Nucleus accumbens (tissue), 56 donors: ENCODE measurements around the gene LRIT2.
"Not testable (repeated sequence)": the region's sequence is repeated elsewhere in the genome, so short reads cannot be mapped to it uniquely, and the experiment has no call there.

ENCODE experiments used
- DNase-seq, 56 donors: peaks; one replicate each; lab custom pipeline; 2025; lab: John Stamatoyannopoulos, UW

The LRIT2 gene

GRCh38 chr10:84191106-84191505, 34.2 kb downstream of the LRIT2 start:
- DNase-seq, result no peak

DNA sequence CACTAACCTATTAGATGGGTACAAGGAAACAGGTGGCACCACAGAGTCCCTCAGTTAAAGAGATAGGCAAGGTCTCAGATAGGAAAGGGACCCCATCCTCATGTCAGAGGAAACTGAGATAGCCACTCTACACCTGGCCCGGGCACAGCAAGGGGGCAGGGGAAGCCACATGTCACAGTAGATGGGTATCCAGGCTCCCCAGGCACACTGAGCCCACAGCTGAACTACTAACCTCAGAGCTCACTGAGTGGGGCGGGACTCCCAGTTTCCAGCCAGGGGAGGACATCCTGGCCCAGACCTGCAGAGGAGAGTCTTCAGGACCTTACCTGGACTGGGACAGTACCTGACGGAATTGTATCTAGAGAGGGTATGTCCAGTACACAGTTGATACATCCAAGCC, 34.7 kb downstream of the LRIT2 start:
- no peak for DNase-seq

GRCh38 chr10:84188815-84189214, 36.5 kb downstream of the LRIT2 start:
- no peak for DNase-seq

- DNase-seq, result no peak
Observed at GRCh38 chr10:84185526-84186175, 39.7 kb downstream of the LRIT2 start.

DNA sequence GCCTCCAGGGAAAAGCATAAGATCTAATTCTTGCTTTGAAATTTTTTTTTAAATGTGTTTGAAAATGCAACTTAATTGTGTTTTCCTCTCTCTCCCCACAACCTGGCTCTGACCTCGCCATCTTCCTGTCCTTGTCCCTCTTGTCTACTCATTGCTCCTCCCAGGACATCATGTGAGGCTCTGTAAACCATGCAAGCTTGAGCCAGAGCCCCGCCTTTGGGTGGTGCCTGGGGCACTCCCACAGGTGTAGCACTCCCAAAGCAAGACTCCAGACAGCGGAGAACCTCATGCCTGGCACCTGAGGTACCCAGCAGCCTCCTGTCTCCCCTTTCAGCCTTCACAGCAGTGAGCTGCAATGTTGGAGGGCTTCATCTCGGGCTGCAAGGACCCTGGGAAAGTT, 40.8 kb downstream of the LRIT2 start:
- no peak for DNase-seq

GRCh38 chr10:84181631-84182030, 43.7 kb downstream of the LRIT2 start:
- no peak for DNase-seq

DNA sequence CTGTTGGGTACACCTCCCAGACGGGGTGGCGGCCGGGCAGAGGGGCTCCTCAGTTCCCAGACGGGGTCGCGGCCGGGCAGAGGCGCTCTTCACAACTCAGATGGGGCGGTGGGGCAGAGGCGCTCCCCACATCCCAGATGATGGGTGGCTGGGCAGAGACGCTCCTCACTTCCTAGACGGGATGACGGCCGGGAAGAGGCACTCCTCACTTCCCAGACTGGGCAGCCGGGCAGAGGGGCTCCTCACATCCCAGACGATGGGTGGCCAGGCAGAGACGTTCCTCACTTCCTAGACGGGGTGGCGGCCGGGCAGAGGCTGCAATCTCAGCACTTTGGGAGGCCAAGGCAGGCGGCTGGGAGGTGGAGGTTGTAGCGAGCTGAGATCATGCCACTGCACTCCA, 45.0 kb downstream of the LRIT2 start:
- DNase-seq, result not testable (repeated sequence)

DNA sequence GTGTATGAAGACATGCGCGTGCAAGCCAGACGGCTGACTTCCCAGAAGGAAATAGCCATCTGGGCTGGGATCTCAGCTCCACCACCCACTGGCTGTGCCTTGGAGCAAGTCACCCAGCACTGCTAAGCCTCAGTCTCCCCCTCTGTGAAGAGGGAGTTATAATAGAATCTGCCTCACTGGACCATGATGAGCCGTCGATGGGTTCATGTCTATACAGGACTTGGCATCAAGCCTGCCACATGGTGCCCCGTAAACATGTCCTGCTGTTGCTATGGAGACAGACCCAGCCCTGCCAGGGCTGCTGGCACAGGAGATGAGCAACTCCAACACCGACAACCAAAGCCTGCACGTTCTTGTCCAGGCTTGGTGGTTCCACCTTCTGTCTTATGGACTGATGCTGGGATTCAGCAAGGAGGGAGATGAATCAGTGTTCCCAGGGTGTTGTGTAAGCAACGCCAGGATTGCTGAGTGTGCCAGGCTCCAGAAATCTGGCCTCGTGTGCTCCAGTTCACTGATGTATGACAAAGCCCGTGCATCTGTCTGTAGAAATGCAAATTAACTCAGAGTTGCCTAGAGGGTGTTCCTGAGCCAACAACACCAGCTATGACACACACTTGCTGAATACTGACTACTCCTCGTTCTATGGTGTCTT, 46.2 kb downstream of the LRIT2 start:
- peak in 17 of 56 donors; percentile 8 to 68 (median 34) for DNase-seq

DNA sequence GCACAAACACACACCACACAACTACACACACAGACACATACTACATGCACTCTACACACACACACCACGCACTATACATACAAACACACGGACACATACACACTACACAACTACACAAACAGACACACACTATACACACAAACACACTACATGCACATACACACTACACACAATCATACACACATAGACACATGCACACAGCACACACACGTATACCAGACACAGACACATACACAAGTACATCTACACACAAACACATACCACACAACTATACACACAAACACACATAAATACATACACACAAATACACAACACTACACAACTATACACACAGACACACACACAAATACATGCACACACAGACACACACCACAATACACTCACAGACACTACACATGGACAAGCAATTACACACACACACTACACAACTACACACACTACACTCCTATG, 47.2 kb downstream of the LRIT2 start:
- DNase-seq, result no peak

DNA sequence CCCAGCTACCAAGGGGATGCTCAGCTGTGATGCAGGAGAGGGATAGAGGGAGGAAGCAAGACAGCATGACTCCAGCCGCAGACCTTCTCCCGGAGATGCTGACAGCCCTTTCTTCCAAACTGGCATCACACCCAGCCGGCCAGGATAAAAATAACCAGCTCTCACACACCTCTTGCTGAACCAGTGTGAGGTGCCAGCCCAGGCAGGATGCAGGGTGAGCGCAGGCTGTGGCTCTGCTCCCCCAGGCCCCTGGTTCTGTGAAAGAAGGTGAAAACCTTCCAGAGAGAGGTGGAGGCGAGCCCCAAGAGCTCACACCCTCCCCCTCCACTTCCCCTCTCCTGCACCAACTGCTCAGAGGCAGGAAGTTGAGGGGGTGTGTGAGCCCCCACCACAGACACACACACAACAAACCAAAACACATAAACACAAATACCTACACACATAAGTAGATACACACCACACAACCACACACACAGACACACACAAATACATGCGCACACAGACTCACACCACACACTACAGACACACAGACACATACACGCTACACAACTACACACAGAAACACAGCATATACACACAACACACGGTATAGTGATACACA, 47.7 kb downstream of the LRIT2 start:
- DNase-seq, result no peak

DNA sequence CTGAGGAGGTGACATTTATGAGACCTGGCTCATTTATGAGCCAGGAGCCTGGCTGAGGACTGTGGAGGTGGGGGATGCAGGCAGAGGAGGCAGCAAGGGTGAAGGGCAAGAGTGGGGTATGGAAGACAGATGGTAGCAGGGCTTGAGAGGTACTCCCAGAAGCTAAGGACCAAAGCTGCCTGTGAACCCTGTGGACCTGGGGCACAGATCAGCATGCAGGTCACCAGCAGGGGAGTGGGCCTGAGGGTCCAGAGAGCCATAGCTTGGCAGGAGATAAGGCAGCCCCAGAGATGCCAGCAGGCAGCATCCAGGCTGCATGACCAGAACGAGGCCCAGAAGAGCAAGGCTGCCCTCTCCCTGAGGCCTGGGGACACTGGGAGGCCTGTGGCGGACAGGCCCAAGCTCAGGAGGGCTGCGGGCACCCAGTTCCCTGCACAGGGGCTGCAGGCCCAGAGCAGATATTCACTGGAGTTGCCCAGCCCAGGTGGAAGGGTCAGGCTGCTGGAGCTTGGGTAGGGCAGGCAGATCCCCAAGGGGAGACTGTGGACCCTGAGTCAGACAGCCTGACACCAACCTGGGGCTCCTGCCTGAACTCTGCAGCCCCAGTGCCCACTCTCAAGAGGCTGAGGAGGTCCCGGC, 48.4 kb downstream of the LRIT2 start:
- DNase-seq, result no peak

- no peak for DNase-seq
Observed at GRCh38 chr10:84176351-84176750, 49.0 kb downstream of the LRIT2 start.

DNA sequence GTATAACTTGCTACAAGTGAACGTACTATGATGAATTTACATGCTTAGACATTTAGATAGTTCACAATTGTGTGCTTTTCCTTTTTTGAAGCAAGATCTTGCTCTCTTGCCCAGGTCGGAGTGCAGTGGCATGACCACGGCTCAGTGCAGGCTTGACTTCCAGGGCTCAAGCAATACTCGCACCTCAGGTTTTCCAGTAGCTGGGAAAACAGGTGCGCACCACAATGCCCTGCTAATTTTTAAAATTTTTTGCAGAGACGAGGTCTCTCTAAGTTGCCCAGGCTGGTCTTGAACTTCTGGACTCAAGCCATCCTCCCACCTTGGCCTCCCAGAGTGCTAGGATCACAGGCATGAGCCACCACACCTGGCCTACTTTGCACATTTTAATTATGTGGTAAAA, 49.9 kb downstream of the LRIT2 start:
- DNase-seq, result no peak

DNA sequence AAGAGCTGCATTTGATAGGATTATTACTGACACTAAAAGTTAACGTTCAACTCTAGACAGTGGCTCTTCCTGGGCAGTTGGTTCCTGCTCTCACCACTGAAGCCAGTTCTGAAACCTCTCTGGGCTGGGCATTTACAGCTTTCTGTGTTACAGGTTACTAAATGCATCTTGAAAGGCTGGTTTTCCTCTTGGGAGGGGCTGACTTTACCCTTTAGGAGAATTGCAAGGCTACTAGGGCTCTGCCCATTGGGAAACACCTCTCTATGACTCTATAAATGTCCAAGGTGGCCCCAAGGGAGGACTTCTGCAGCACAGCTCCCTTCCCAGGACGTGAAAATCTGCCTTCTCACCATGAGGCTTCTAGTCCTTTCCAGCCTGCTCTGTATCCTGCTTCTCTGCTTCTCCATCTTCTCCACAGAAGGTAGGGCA, 51.8 kb downstream of the LRIT2 start, which contains the start of gene GPR15LG:
TSS of gene GPR15LG (plus strand) at position 301 of the 429 bp plus-strand sequence. CDS start at position 352, 51 bp downstream.
- DNase-seq, result no peak

GRCh38 chr10:84172467-84173356, 52.6 kb downstream of the LRIT2 start:
- DNase-seq, result no peak

DNA sequence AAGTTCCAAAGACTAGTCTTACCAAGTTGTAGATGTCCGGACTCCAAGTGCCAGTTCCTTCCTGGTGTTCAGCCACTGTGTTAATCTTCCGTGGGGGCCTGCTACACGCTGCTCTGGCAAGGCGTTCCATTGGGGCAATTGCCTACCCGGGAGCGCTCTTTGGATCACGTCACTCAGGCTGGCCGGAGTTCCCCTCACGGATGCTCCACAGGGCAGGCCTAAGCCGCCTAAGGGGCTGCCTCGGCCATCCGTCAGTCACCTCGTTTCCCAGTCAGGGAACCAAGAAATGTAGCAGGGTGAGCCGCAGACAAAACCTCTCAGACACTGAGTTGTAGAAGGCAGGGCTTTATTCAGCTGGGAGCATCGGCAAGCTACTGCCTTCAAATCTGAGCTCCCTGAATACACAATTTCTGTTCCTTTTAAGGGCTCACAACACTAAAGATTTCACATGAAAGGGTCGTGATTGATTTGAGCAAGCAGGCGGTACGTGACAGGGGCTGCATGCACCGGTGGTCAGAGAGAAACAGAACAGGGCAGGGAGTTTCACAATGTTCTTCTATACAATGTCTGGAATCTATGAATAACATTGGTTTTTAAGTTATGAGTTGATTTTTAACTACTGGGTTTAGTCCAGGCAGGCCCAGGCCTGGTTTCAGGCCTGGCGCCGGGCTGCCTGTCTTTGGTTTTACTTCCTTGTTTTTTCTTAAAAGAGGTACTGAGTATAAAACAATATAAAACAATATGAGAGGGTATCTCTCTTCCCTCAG, 53.5 kb downstream of the LRIT2 start:
- not testable (repeated sequence) for DNase-seq

DNA sequence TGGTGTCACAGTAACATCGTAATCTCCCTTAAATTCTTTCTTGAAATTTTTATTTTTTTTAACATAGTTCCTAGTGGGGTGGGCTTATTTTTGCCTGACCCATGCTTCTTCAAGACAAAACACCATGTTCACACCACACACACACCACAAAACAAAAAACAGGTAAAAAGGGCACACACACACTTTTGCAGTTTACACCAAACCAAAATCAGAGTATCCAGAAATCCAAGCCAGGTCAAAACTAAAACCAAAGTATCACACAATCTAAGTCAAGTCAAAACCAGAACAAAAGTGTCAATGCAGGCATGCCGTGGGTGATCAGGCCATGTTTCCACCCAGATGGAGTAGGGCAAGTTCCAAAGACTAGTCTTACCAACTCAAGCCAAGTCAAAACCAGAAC, 54.1 kb downstream of the LRIT2 start:
- DNase-seq, result not testable (repeated sequence)
